HFFc6 (cell line): ENCODE results near the gene PTPRN2. TPM values are rescaled to one million over a fixed set of nuclear protein-coding genes. Genes with fewer than 3 reads are reported as not detected.
"Not testable (repeated sequence)": the region's sequence is repeated elsewhere in the genome, so short reads cannot be mapped to it uniquely, and the experiment has no call there.

Experiments used
- DNase-seq: peaks from one replicate; pipeline ENCODE4 v3.0.0-alpha.2; 2018
- H3K27ac Mint-ChIP-seq: 2 replicates; pipeline ENCODE4 v1.8.0; 2020; ENCODE audit warnings: mild to moderate bottlenecking, mixed read lengths
- H3K27me3 Mint-ChIP-seq: 2 replicates; pipeline ENCODE4 v1.8.0; 2021; ENCODE audit warnings: mild to moderate bottlenecking, moderate library complexity, mixed read lengths; ENCODE audit not compliant: insufficient read depth
- H3K36me3 Mint-ChIP-seq: 2 replicates; pipeline ENCODE4 v1.8.0; 2021; ENCODE audit warnings: low read depth, mixed read lengths
- H3K4me1 Mint-ChIP-seq: 2 replicates; pipeline ENCODE4 v1.8.0; 2020; ENCODE audit warnings: low read depth, mixed read lengths
- H3K4me3 Mint-ChIP-seq: 2 replicates; pipeline ENCODE4 v1.8.0; 2020; ENCODE audit warnings: mild to moderate bottlenecking, moderate library complexity, mixed read lengths
- H3K9me3 Mint-ChIP-seq: 2 replicates; pipeline ENCODE4 v1.8.0; 2020; ENCODE audit warnings: mild to moderate bottlenecking, mixed read lengths
- CTCF ChIP-seq: fragments of 200-600 bp; sonication (generic); IDR thresholded peaks from 2 replicates; pipeline ENCODE4 v1.5.0; 2021; ENCODE audit warnings: antibody characterized with exemption, mild to moderate bottlenecking
- total RNA-seq, 6 experiments: library from RNA; stranded (reverse); fragmentation: NEBNext Ultra II Directional; extraction: Animal tissue kit (Norgen Biotek cat#: 25700); gene quantifications; 2 replicates in 1 of 6; 3 replicates in 5 of 6; pipeline ENCODE4 v1.2.3, GENCODE V29; 2021

The PTPRN2 gene
- total RNA-seq, 6 experiments from 2014 or later: 0.05 to 0.27 (median 0.23) TPM

GRCh38 chr7:158344706-158345300 is 242.8 kb downstream of the PTPRN2 start:
- DNase-seq: no peak

GRCh38 chr7:158343936-158344455 is 243.6 kb downstream of the PTPRN2 start:
- no peak overlapping the region for H3K27ac Mint-ChIP-seq
- no peaks in the 10 kb centered on the region for H3K4me1 Mint-ChIP-seq
- H3K36me3 Mint-ChIP-seq: peaks cover 35% of the 10 kb centered on the region
- H3K4me3 Mint-ChIP-seq: no peak overlapping the region
- peaks cover 6% of the 10 kb centered on the region for H3K27me3 Mint-ChIP-seq
- DNase-seq: no peak
- H3K9me3 Mint-ChIP-seq: peaks cover 64% of the 10 kb centered on the region
- TF ChIP-seq CTCF: no peak

More at GRCh38 chr7:158344706-158345300, 242.8 kb downstream of the PTPRN2 start:
- H3K27me3 Mint-ChIP-seq: peaks cover 6% of the 10 kb centered on the region
- H3K9me3 Mint-ChIP-seq: peaks cover 63% of the 10 kb centered on the region
- no peak overlapping the region for H3K27ac Mint-ChIP-seq
- H3K4me3 Mint-ChIP-seq: no peak overlapping the region
- H3K36me3 Mint-ChIP-seq: peaks cover 34% of the 10 kb centered on the region
- H3K4me1 Mint-ChIP-seq: no peaks in the 10 kb centered on the region
- TF ChIP-seq CTCF: no peak

- H3K27me3 Mint-ChIP-seq: peaks cover 6% of the 10 kb centered on the region
- H3K4me1 Mint-ChIP-seq: no peaks in the 10 kb centered on the region
- H3K27ac Mint-ChIP-seq: no peak overlapping the region
- H3K36me3 Mint-ChIP-seq: peaks cover 35% of the 10 kb centered on the region
- no peak overlapping the region for H3K4me3 Mint-ChIP-seq
- no peak for DNase-seq
- H3K9me3 Mint-ChIP-seq: peaks cover 64% of the 10 kb centered on the region
- TF ChIP-seq CTCF: no peak
These were observed 244.1 kb downstream of the PTPRN2 start for GRCh38 chr7:158343526-158343925.

GRCh38 chr7:158341097-158341496 is 246.5 kb downstream of the PTPRN2 start:
- H3K4me3 Mint-ChIP-seq, H3K4me1 Mint-ChIP-seq, DNase-seq, H3K27ac Mint-ChIP-seq, H3K27me3 Mint-ChIP-seq: not testable (repeated sequence)
- H3K36me3 Mint-ChIP-seq: peaks cover 47% of the 10 kb centered on the region
- peaks cover 70% of the 10 kb centered on the region for H3K9me3 Mint-ChIP-seq

- not testable (repeated sequence) for H3K27ac Mint-ChIP-seq, DNase-seq, H3K4me1 Mint-ChIP-seq, H3K4me3 Mint-ChIP-seq, H3K27me3 Mint-ChIP-seq
- peaks cover 63% of the 10 kb centered on the region for H3K9me3 Mint-ChIP-seq
- H3K36me3 Mint-ChIP-seq: peaks cover 50% of the 10 kb centered on the region
These were observed 250.7 kb downstream of the PTPRN2 start for GRCh38 chr7:158336952-158337351.

GRCh38 chr7:158332516-158332915 is 255.1 kb downstream of the PTPRN2 start:
- H3K4me3 Mint-ChIP-seq, H3K4me1 Mint-ChIP-seq, H3K27ac Mint-ChIP-seq, H3K27me3 Mint-ChIP-seq, DNase-seq: not testable (repeated sequence)
- peaks cover 29% of the 10 kb centered on the region for H3K36me3 Mint-ChIP-seq
- peaks cover 68% of the 10 kb centered on the region for H3K9me3 Mint-ChIP-seq

GRCh38 chr7:158331826-158332450 is 255.7 kb downstream of the PTPRN2 start:
- Mint-ChIP-seq H3K36me3 (peaks cover 30% of the 10 kb centered on the region), H3K9me3 (peaks cover 68% of the 10 kb centered on the region)
- not testable (repeated sequence) for H3K27me3 Mint-ChIP-seq, H3K4me1 Mint-ChIP-seq, H3K4me3 Mint-ChIP-seq, H3K27ac Mint-ChIP-seq, DNase-seq
